Transverse colon (tissue), 4 donors: Measurements from ENCODE around the gene PFN1. TPM values are rescaled to one million over a fixed set of nuclear protein-coding genes. Genes with fewer than 3 reads are reported as not detected.

ENCODE experiments used
- DNase-seq: peaks from one replicate; pipeline ENCODE4 v3.0.0-alpha.2; 2019
- H3K27ac ChIP-seq, 4 donors: fragments of 200-600 bp; sonication (generic); 2 replicates each; pipeline ENCODE4 v1.5.1; 2016 to 2018; ENCODE audit warnings: inconsistent platforms in 4 of 4
- H3K27me3 ChIP-seq: fragments of 200-600 bp; sonication (generic); 2 replicates; pipeline ENCODE4 v1.5.1; 2017; ENCODE audit warnings: inconsistent platforms
- H3K36me3 ChIP-seq, 4 donors: fragments of 200-600 bp; sonication (generic); 2 replicates each; pipeline ENCODE4 v1.5.1; 2017 to 2019; ENCODE audit warnings: inconsistent platforms in 4 of 4
- H3K4me1 ChIP-seq, 4 donors: fragments of 200-600 bp; sonication (generic); 2 replicates each; pipeline ENCODE4 v1.5.1; 2017 to 2020; ENCODE audit warnings: inconsistent platforms in 4 of 4
- H3K4me3 ChIP-seq, 4 donors: fragments of 200-600 bp; sonication (generic); 1 replicate in 1 of 4; 2 replicates in 3 of 4; pipeline versions ENCODE4 v1.5.1 to v1.6.1; 2017 to 2019; ENCODE audit warnings: inconsistent platforms in 4 of 4
- H3K9me3 ChIP-seq, 2 donors: fragments of 200-600 bp; sonication (generic); 2 replicates each; pipeline ENCODE4 v1.5.1; 2017 to 2019; ENCODE audit warnings: inconsistent platforms in 2 of 2
- CTCF ChIP-seq, 5 experiments: fragments of 200-600 bp in 3 of 5; fragments of 450-650 bp in 2 of 5; sonication (generic) in 3 of 5; IDR thresholded peaks; 1 replicate in 2 of 5; 2 replicates in 3 of 5; pipeline ENCODE4 v1.5.1; 2016 to 2017; ENCODE audit warnings: antibody characterized with exemption in 5 of 5, inconsistent platforms in 3 of 5, mild to moderate bottlenecking in 2 of 5, moderate library complexity in 1 of 5
- EP300 ChIP-seq: sonication (generic); formaldehyde crosslinking; IDR thresholded peaks from one replicate; pipeline ENCODE4 v1.6.1; 2017; ENCODE audit warnings: antibody characterized with exemption, low read depth
- POLR2A ChIP-seq: fragments of 450-650 bp; IDR thresholded peaks from one replicate; pipeline ENCODE4 v1.6.1; 2016; ENCODE audit warnings: antibody characterized with exemption, mild to moderate bottlenecking, moderate library complexity
- POLR2AphosphoS5 ChIP-seq, 3 donors: sonication (generic); formaldehyde crosslinking; IDR thresholded peaks; one replicate each; pipeline ENCODE4 v1.6.1; 2016; ENCODE audit warnings: antibody characterized with exemption in 3 of 3
- WGBS, 2 donors: methylation state at CpG; one replicate each; pipeline ENCODE4 v1.1.5; 2018; ENCODE audit warnings: low coverage in 1 of 2; 5-methylcytosine and 5-hydroxymethylcytosine counted together
- in situ Hi-C, 4 donors: fragments of 200-750 bp; cut with MboI; loops; one replicate each; pipeline versions ENCODE4 v1.15.0 to v1.15.1; 2017; ENCODE audit warnings: low sequenced_read_pairs in 3 of 4, low pct_ligation_motif_present in 1 of 4, low pct_unique_long_range_greater_than_20kb in 1 of 4
- intact Hi-C: fragments of 100-400 bp; cut with DNase I; formaldehyde crosslinking; loops from one replicate; pipeline ENCODE4 v1.15.1; 2023; ENCODE audit warnings: low total_unique reads
- total RNA-seq, 4 donors: library from RNA; depleted of rRNA; stranded (reverse); fragments of >200 nt; gene quantifications; one replicate each; pipeline ENCODE4 v1.1.0, GENCODE V29; 2016

PFN1 gene
- total RNA-seq, 4 donors from 2014 or later, result 743 to 1,049 (median 945) TPM

- no peak for DNase-seq
- H3K27ac ChIP-seq, result no peak overlapping the region
- peaks cover 0 to 7% (median 3%) of the 10 kb centered on the region in 4 donors for H3K36me3 ChIP-seq
- in situ Hi-C loops, result no loop called here
- H3K9me3 ChIP-seq, result no peaks in the 10 kb centered on the region
- 92 to 96% methylated on average over 4 to 9 of the region's 9 CpGs for WGBS, 2 donors
- H3K4me1 ChIP-seq, result peaks cover 0 to 10% (median 3%) of the 10 kb centered on the region in 4 donors
- no peak overlapping the region for H3K4me3 ChIP-seq
- intact Hi-C loops, result no loop called here
- no peaks in the 10 kb centered on the region for H3K27me3 ChIP-seq
- TF ChIP-seq POLR2AphosphoS5 (IDR thresholded peaks at IDR 0.05), result no peak
- no peak for TF ChIP-seq POLR2A
Measured at GRCh38 chr17:4960279-4960922, 12.1 kb upstream of the PFN1 start.

- peak overlapping the region in 1 of 4 donors; percentile 42 for H3K27ac ChIP-seq
- in situ Hi-C loops, result no loop called here
- H3K4me3 ChIP-seq, result no peak overlapping the region
- no peaks in the 10 kb centered on the region for H3K27me3 ChIP-seq
- DNase-seq, result no peak
- H3K36me3 ChIP-seq, result peaks cover 0 to 7% (median 3%) of the 10 kb centered on the region in 4 donors
- no peak for TF ChIP-seq CTCF (IDR thresholded peaks at IDR 0.05)
- no peak for TF ChIP-seq EP300
- no peak for TF ChIP-seq POLR2AphosphoS5 (IDR thresholded peaks at IDR 0.05)
- TF ChIP-seq POLR2A, result no peak
- WGBS, 2 donors, result 74% methylated on average over 18 of the region's 18 CpGs; no CpG with 5 or more reads in 1 of the 2 donors
- H3K4me1 ChIP-seq, result peaks cover 0 to 9% (median 3%) of the 10 kb centered on the region in 4 donors
- no peaks in the 10 kb centered on the region for H3K9me3 ChIP-seq
- intact Hi-C loops, result no loop called here
Measured at GRCh38 chr17:4959261-4959965, 11.1 kb upstream of the PFN1 start.

- Histone ChIP-seq H3K9me3 (no peaks in the 10 kb centered on the region), H3K27me3 (no peaks in the 10 kb centered on the region), H3K4me3 (no peak overlapping the region), H3K27ac (no peak overlapping the region), H3K4me1 (peaks cover 0 to 10% (median 5%) of the 10 kb centered on the region in 4 donors), H3K36me3 (peaks cover 0 to 7% (median 3%) of the 10 kb centered on the region in 4 donors)
- 42 to 71% methylated on average over 3 of the region's 3 CpGs for WGBS, 2 donors
- intact Hi-C loops, result no loop called here
- no peak for DNase-seq
- TF ChIP-seq CTCF (IDR thresholded peaks at IDR 0.05) (no peak), EP300 (no peak)
- in situ Hi-C loops, result no loop called here
Measured at GRCh38 chr17:4958102-4958501, 9.8 kb upstream of the PFN1 start.

GRCh38 chr17:4956493-4957061 lies 8.2 kb upstream of the PFN1 start:
- 66 to 81% methylated on average over 6 to 10 of the region's 10 CpGs for WGBS, 2 donors
- in situ Hi-C loops (no loop called here), intact Hi-C loops (no loop called here)
- Histone ChIP-seq H3K4me1 (peaks cover 0 to 10% (median 5%) of the 10 kb centered on the region in 4 donors), H3K27ac (no peak overlapping the region), H3K4me3 (no peak overlapping the region), H3K27me3 (no peaks in the 10 kb centered on the region), H3K9me3 (no peaks in the 10 kb centered on the region), H3K36me3 (peaks cover 0 to 7% (median 3%) of the 10 kb centered on the region in 4 donors)
- no peak for DNase-seq
- TF ChIP-seq POLR2A, result no peak
- TF ChIP-seq EP300, result no peak
- TF ChIP-seq CTCF (IDR thresholded peaks at IDR 0.05), result no peak
- no peak for TF ChIP-seq POLR2AphosphoS5 (IDR thresholded peaks at IDR 0.05)
